CD4-positive, alpha-beta T cell treated with Interleukin-17A for 4 hours (primary cell): ENCODE results near the gene ITPK1.

Source experiments
- DNase-seq: peaks from one replicate; pipeline ENCODE4 v3.0.0-alpha.2; 2020; ENCODE audit warnings: mixed read lengths

The ITPK1 gene

GRCh38 chr14:92945959-92946846 is 169.5 kb downstream of the ITPK1 start:
- DNase-seq = no peak

- no peak for DNase-seq
Observed at GRCh38 chr14:92945544-92945943, 170.2 kb downstream of the ITPK1 start.

GRCh38 chr14:92944976-92945375 is 170.7 kb downstream of the ITPK1 start:
- DNase-seq = no peak

GRCh38 chr14:92943855-92944570 is 171.7 kb downstream of the ITPK1 start:
- DNase-seq = no peak

- DNase-seq = no peak
Observed at GRCh38 chr14:92942976-92943710, 172.6 kb downstream of the ITPK1 start.

- no peak for DNase-seq
Observed at GRCh38 chr14:92942576-92942975, 173.1 kb downstream of the ITPK1 start.

GRCh38 chr14:92942136-92942535 is 173.6 kb downstream of the ITPK1 start:
- DNase-seq = no peak

- no peak for DNase-seq
Observed at GRCh38 chr14:92941531-92941930, 174.2 kb downstream of the ITPK1 start.

- DNase-seq = no peak
Observed at GRCh38 chr14:92940543-92940942, 175.2 kb downstream of the ITPK1 start.

- no peak for DNase-seq
Observed at GRCh38 chr14:92939699-92940098, 176.0 kb downstream of the ITPK1 start.

GRCh38 chr14:92938890-92939671 is 176.6 kb downstream of the ITPK1 start:
- no peak for DNase-seq

GRCh38 chr14:92938235-92938875 is 177.4 kb downstream of the ITPK1 start:
- no peak for DNase-seq

- DNase-seq = no peak
Observed at GRCh38 chr14:92937051-92937937, 178.4 kb downstream of the ITPK1 start.

GRCh38 chr14:92936085-92936484 is 179.6 kb downstream of the ITPK1 start:
- DNase-seq = no peak

- no peak for DNase-seq
Observed at GRCh38 chr14:92935446-92935845, 180.3 kb downstream of the ITPK1 start.

- DNase-seq = no peak
Observed at GRCh38 chr14:92934196-92935085, 181.3 kb downstream of the ITPK1 start.

GRCh38 chr14:92933481-92933880 is 182.2 kb downstream of the ITPK1 start:
- DNase-seq = no peak

- no peak for DNase-seq
Observed at GRCh38 chr14:92932448-92933395, 183.0 kb downstream of the ITPK1 start.
